Stomach (tissue), 9 donors: ENCODE data around the gene EP300. TPM values are rescaled to one million over a fixed set of nuclear protein-coding genes. Genes with fewer than 3 reads are reported as not detected.
"Not testable (repeated sequence)": the region's sequence is repeated elsewhere in the genome, so short reads cannot be mapped to it uniquely, and the experiment has no call there.

Experiments used
- DNase-seq, 2 donors: peaks; one replicate each; pipeline versions ENCODE4 v3.0.0 to v3.0.0-alpha.2; 2013 to 2019
- H3K27ac ChIP-seq, 5 donors: fragments of 200-600 bp in 4 of 5; sonication (generic) in 4 of 5; one replicate each; pipeline ENCODE4 v1.5.1; 2013 to 2019; ENCODE audit warnings: mild to moderate bottlenecking in 1 of 5, moderate library complexity in 1 of 5
- H3K27me3 ChIP-seq, 3 donors: fragments of 200-600 bp; sonication (generic); one replicate each; pipeline ENCODE4 v1.5.1; 2017 to 2019; ENCODE audit warnings: mixed run types in 1 of 3
- H3K36me3 ChIP-seq, 4 donors: fragments of 200-600 bp; sonication (generic); 1 replicate in 3 of 4; 2 replicates in 1 of 4; pipeline ENCODE4 v1.5.1; 2016 to 2019
- H3K4me1 ChIP-seq, 4 donors: fragments of 200-600 bp; sonication (generic); one replicate each; pipeline ENCODE4 v1.5.1; 2016 to 2019
- H3K4me3 ChIP-seq, 4 donors: fragments of 200-600 bp; sonication (generic) in 3 of 4; one replicate each; pipeline ENCODE4 v1.5.1; 2016 to 2019; ENCODE audit warnings: mild to moderate bottlenecking in 1 of 4
- H3K9me3 ChIP-seq, 4 donors: fragments of 200-600 bp; sonication (generic); one replicate each; pipeline ENCODE4 v1.5.1; 2016 to 2019
- EP300 ChIP-seq: sonication (generic); formaldehyde crosslinking; IDR thresholded peaks from one replicate; pipeline ENCODE4 v1.6.1; 2017; ENCODE audit warnings: antibody characterized with exemption
- POLR2A ChIP-seq, 4 donors: fragments of 450-650 bp; IDR thresholded peaks; one replicate each; pipeline ENCODE4 v1.6.1; 2016; ENCODE audit warnings: antibody characterized with exemption in 4 of 4, control low read depth in 2 of 4, mild to moderate bottlenecking in 1 of 4, moderate library complexity in 1 of 4
- POLR2AphosphoS5 ChIP-seq, 3 donors: sonication (generic); formaldehyde crosslinking; IDR thresholded peaks; one replicate each; pipeline ENCODE4 v1.6.1; 2016; ENCODE audit warnings: antibody characterized with exemption in 3 of 3
- WGBS, 5 donors: extraction: QIAGEN DNeasy Blood & Tissue Kit in 3 of 5; methylation state at CpG; one replicate each; pipeline versions ENCODE4 v1.1.5 to v1.1.7; 2013 to 2018; 5-methylcytosine and 5-hydroxymethylcytosine counted together
- intact Hi-C: fragments of 100-400 bp; cut with DNase I; formaldehyde crosslinking; loops from one replicate; pipeline ENCODE4 v1.15.1; 2023; ENCODE audit warnings: low total_unique reads
- polyA plus RNA-seq, 3 donors: library from polyadenylated mRNA; stranded (reverse); fragments of 200-250 nt; gene quantifications; one replicate each; pipeline ENCODE4 v1.2.3, GENCODE V29; 2013
- total RNA-seq, 5 donors: library from RNA; depleted of rRNA; stranded (reverse); fragments of >200 nt; gene quantifications; one replicate each; pipeline versions ENCODE4 v1.1.0 to v1.2.3, GENCODE V29; 2014 to 2016
- TF ChIP-seq, protein P1 (sequence below), 7 experiments: fragments of 450-650 bp in 4 of 7; fragments of 200-600 bp in 3 of 7; sonication (generic) in 3 of 7; IDR thresholded peaks; one replicate each; pipeline ENCODE4 v1.5.1; 2016 to 2019; ENCODE audit warnings: antibody characterized with exemption in 7 of 7, control low read depth in 2 of 7, mild to moderate bottlenecking in 1 of 7
- donor health status: healthy with polysubstance abuse.
- donor health status: Bipolar disorder and iron deficiency.
- donor health status: healthy.

The EP300 gene
- total and polyA plus RNA-seq, 8 donors = 4.3 to 164 (median 81.5) TPM

DNA sequence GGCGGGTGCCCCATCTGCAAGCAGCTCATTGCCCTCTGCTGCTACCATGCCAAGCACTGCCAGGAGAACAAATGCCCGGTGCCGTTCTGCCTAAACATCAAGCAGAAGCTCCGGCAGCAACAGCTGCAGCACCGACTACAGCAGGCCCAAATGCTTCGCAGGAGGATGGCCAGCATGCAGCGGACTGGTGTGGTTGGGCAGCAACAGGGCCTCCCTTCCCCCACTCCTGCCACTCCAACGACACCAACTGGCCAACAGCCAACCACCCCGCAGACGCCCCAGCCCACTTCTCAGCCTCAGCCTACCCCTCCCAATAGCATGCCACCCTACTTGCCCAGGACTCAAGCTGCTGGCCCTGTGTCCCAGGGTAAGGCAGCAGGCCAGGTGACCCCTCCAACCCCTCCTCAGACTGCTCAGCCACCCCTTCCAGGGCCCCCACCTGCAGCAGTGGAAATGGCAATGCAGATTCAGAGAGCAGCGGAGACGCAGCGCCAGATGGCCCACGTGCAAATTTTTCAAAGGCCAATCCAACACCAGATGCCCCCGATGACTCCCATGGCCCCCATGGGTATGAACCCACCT lies 84.7 kb downstream of the EP300 start:
- Histone ChIP-seq H3K9me3 (no peaks in the 10 kb centered on the region), H3K36me3 (peaks cover 66 to 88% (median 86%) of the 10 kb centered on the region in 4 donors), H3K27ac (no peak overlapping the region), H3K4me1 (peaks cover 0 to 15% (median 4%) of the 10 kb centered on the region in 4 donors), H3K4me3 (no peak overlapping the region), H3K27me3 (no peaks in the 10 kb centered on the region)
- peak in 1 of 2 donors; percentile 23 for DNase-seq
- 87 to 97% (median 93%) methylated on average over 14 to 15 of the region's 15 CpGs for WGBS, 5 donors
- intact Hi-C loops = no loop called here
- TF ChIP-seq POLR2A (IDR thresholded peaks at IDR 0.05) (no peak), EP300 (no peak), POLR2AphosphoS5 (IDR thresholded peaks at IDR 0.05) (no peak)
- TF ChIP-seq, protein P1, sequence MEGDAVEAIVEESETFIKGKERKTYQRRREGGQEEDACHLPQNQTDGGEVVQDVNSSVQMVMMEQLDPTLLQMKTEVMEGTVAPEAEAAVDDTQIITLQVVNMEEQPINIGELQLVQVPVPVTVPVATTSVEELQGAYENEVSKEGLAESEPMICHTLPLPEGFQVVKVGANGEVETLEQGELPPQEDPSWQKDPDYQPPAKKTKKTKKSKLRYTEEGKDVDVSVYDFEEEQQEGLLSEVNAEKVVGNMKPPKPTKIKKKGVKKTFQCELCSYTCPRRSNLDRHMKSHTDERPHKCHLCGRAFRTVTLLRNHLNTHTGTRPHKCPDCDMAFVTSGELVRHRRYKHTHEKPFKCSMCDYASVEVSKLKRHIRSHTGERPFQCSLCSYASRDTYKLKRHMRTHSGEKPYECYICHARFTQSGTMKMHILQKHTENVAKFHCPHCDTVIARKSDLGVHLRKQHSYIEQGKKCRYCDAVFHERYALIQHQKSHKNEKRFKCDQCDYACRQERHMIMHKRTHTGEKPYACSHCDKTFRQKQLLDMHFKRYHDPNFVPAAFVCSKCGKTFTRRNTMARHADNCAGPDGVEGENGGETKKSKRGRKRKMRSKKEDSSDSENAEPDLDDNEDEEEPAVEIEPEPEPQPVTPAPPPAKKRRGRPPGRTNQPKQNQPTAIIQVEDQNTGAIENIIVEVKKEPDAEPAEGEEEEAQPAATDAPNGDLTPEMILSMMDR (IDR thresholded peaks at IDR 0.05) = no peak

DNA sequence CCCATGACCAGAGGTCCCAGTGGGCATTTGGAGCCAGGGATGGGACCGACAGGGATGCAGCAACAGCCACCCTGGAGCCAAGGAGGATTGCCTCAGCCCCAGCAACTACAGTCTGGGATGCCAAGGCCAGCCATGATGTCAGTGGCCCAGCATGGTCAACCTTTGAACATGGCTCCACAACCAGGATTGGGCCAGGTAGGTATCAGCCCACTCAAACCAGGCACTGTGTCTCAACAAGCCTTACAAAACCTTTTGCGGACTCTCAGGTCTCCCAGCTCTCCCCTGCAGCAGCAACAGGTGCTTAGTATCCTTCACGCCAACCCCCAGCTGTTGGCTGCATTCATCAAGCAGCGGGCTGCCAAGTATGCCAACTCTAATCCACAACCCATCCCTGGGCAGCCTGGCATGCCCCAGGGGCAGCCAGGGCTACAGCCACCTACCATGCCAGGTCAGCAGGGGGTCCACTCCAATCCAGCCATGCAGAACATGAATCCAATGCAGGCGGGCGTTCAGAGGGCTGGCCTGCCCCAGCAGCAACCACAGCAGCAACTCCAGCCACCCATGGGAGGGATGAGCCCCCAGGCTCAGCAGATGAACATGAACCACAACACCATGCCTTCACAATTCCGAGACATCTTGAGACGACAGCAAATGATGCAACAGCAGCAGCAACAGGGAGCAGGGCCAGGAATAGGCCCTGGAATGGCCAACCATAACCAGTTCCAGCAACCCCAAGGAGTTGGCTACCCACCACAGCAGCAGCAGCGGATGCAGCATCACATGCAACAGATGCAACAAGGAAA lies 85.4 kb downstream of the EP300 start:
- H3K4me3 ChIP-seq = no peak overlapping the region
- no peak overlapping the region for H3K27ac ChIP-seq
- TF ChIP-seq POLR2A (IDR thresholded peaks at IDR 0.05) = no peak
- TF ChIP-seq EP300 = no peak
- no peak for TF ChIP-seq POLR2AphosphoS5 (IDR thresholded peaks at IDR 0.05)
- TF ChIP-seq, protein P1 (IDR thresholded peaks at IDR 0.05) = no peak
- no peaks in the 10 kb centered on the region for H3K27me3 ChIP-seq
- no peaks in the 10 kb centered on the region for H3K9me3 ChIP-seq
- peaks cover 0 to 10% (median 3%) of the 10 kb centered on the region in 4 donors for H3K4me1 ChIP-seq
- peak in 1 of 2 donors; percentile 6 for DNase-seq
- 87 to 96% (median 93%) methylated on average over 5 to 9 of the region's 9 CpGs for WGBS, 5 donors
- intact Hi-C loops = no loop called here
- H3K36me3 ChIP-seq = peaks cover 59 to 81% (median 79%) of the 10 kb centered on the region in 4 donors

GRCh38 chr22:41178425-41178975 lies 86.1 kb downstream of the EP300 start:
- Histone ChIP-seq H3K4me1 (peaks cover 0 to 10% (median 3%) of the 10 kb centered on the region in 4 donors), H3K27ac (no peak overlapping the region), H3K9me3 (no peaks in the 10 kb centered on the region), H3K36me3 (peaks cover 52 to 75% (median 72%) of the 10 kb centered on the region in 4 donors), H3K27me3 (no peaks in the 10 kb centered on the region), H3K4me3 (no peak overlapping the region)
- 78 to 80% (median 78%) methylated on average over 8 of the region's 8 CpGs for WGBS, 5 donors
- no peak for TF ChIP-seq POLR2AphosphoS5 (IDR thresholded peaks at IDR 0.05)
- no peak for TF ChIP-seq EP300
- TF ChIP-seq POLR2A (IDR thresholded peaks at IDR 0.05) = no peak
- TF ChIP-seq, protein P1 (IDR thresholded peaks at IDR 0.05) = no peak
- DNase-seq = peak in 1 of 2 donors; percentile 16
- intact Hi-C loops = no loop called here

DNA sequence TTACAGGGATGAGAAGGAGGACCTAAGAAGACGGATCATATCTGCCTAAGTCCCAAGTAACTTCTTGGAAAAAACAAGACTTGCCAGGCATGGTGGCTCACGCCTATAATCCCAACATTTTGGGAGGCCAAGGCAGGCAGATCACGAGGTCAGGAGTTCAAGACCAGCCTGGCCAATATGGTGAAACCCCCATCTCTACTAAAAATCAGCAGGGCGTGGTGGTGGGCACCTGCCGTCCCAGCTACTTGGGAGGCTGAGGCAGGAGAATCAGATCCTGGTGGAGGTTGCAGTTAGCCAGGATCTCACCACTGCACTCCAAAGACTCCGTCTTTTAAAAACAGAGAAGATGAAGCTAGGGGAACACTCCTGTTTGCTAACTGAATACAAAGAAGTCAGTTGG lies 88.0 kb downstream of the EP300 start:
- H3K4me1 ChIP-seq, H3K4me3 ChIP-seq, DNase-seq, H3K27ac ChIP-seq, H3K27me3 ChIP-seq, H3K9me3 ChIP-seq, intact Hi-C loops: not testable (repeated sequence)
- WGBS, 5 donors = 92 to 98% (median 97%) methylated on average over 6 of the region's 6 CpGs
- peaks cover 37 to 56% (median 53%) of the 10 kb centered on the region in 4 donors for H3K36me3 ChIP-seq
